HepG2 (cell line): ENCODE results near the gene MRPS34. TPM values are rescaled to one million over a fixed set of nuclear protein-coding genes. Genes with fewer than 3 reads are reported as not detected.

Source experiments
- ATAC-seq: fragments of 200-7000 bp; cut with Tn5 transposase; 3 replicates; pipeline ENCODE4 v1.9.1; 2020; ENCODE audit warnings: mild to moderate bottlenecking, moderate library complexity
- BruUV-seq: library from RNA; stranded (reverse); fragments of 400-500 nt; replicated peaks from 2 replicates; lab custom pipeline; 2021; lab: Mats Ljungman, UMichigan
- CTCF ChIA-PET: fragments of 300-600 bp; formaldehyde crosslinking; extraction: SDS; loops from one replicate; lab custom pipeline; 2021; ENCODE audit warnings: low total read pairs, inconsistent platforms, low intra/inter-chr PET ratio; lab: Yijun Ruan, JAX
- POLR2A ChIA-PET: fragments of 350-600 bp; sonication (Branson Sonifier 250); formaldehyde crosslinking; loops from one replicate; lab custom pipeline; 2020; ENCODE audit warnings: antibody characterized with exemption, inconsistent platforms; lab: Yijun Ruan, JAX
- DNase-seq: peaks from one replicate; pipeline ENCODE4 v3.0.0-alpha.2; 2015; ENCODE audit warnings: low spot score
- FAIRE-seq: peaks from 3 replicates; lab custom pipeline; 2011; peaks lifted over from hg19 to GRCh38; lab: Jason Lieb, UNC
- H2AFZ ChIP-seq: one replicate; pipeline ENCODE4 v1.6.1; 2011; ENCODE audit warnings: low read length, inconsistent platforms
- H3K27ac ChIP-seq: fragments of 300-600 bp; 3 replicates; pipeline ENCODE4 v1.8.0; 2011; ENCODE audit warnings: mixed run types, mild to moderate bottlenecking, mixed read lengths, low read length, inconsistent platforms; ENCODE audit not compliant: insufficient read depth; ENCODE audit errors: extremely low read length
- H3K27me3 ChIP-seq, 2 experiments: fragments of 200-600 bp in 1 of 2; 2 replicates in 1 of 2; 3 replicates in 1 of 2; pipeline versions ENCODE4 v1.6.0 to v1.8.0; 2011; ENCODE audit warnings: low read length in 2 of 2, mild to moderate bottlenecking in 2 of 2, moderate library complexity in 2 of 2, inconsistent platforms in 1 of 2; ENCODE audit not compliant: insufficient read depth in 2 of 2, control insufficient read depth in 1 of 2
- H3K36me3 ChIP-seq, 2 experiments: fragments of 200-600 bp in 1 of 2; replicated peaks in 1 of 2; 2 replicates in 1 of 2; 3 replicates in 1 of 2; pipeline versions ENCODE4 v1.5.1 to v1.8.0; 2011; ENCODE audit warnings: low read length in 2 of 2, inconsistent platforms in 1 of 2; ENCODE audit not compliant: insufficient read depth in 2 of 2, control insufficient read depth in 1 of 2
- H3K4me1 ChIP-seq: 2 replicates; pipeline ENCODE4 v1.5.1; 2012; ENCODE audit warnings: low read length, inconsistent platforms; ENCODE audit not compliant: insufficient read depth
- H3K4me2 ChIP-seq: 2 replicates; pipeline ENCODE4 v1.6.0; 2011; ENCODE audit warnings: low read depth, low read length, inconsistent platforms
- H3K4me3 ChIP-seq, 3 experiments: fragments of 200-600 bp in 1 of 3; sonication (generic), shearing (Covaris generic) in 1 of 3; replicated peaks in 1 of 3; 2 replicates each; pipeline ENCODE4 v1.5.1; 2011 to 2016; ENCODE audit warnings: low read length in 3 of 3, inconsistent platforms in 2 of 3, low read depth in 2 of 3, mild to moderate bottlenecking in 2 of 3, control low read depth in 1 of 3, mixed read lengths in 1 of 3; ENCODE audit not compliant: insufficient read depth in 1 of 3
- H3K79me2 ChIP-seq: one replicate; pipeline ENCODE4 v1.6.1; 2011; ENCODE audit warnings: low read length, inconsistent platforms; ENCODE audit not compliant: insufficient read depth
- H3K9ac ChIP-seq: 2 replicates; pipeline ENCODE4 v1.6.0; 2011; ENCODE audit warnings: mild to moderate bottlenecking, low read depth, low read length, inconsistent platforms; ENCODE audit not compliant: insufficient read depth
- H3K9me3 ChIP-seq: 2 replicates; pipeline ENCODE4 v1.5.1; 2012; ENCODE audit warnings: mild to moderate bottlenecking, low read length
- H4K20me1 ChIP-seq: 2 replicates; pipeline ENCODE4 v1.6.0; 2011; ENCODE audit warnings: inconsistent platforms, mild to moderate bottlenecking, low read length, moderate library complexity; ENCODE audit not compliant: insufficient read depth
- ADNP ChIP-seq: sonication (generic); formaldehyde crosslinking; IDR thresholded peaks from 2 replicates; pipeline ENCODE4 v1.4.0; 2020; ENCODE audit warnings: missing genetic modification reagents
- KLF12 ChIP-seq: sonication (generic); formaldehyde crosslinking; IDR thresholded peaks from 2 replicates; pipeline ENCODE4 v1.4.0; 2020; ENCODE audit warnings: missing genetic modification reagents, borderline replicate concordance
- NFIB ChIP-seq: sonication (generic); formaldehyde crosslinking; IDR thresholded peaks from 2 replicates; pipeline ENCODE4 v1.9.0; 2021; ENCODE audit warnings: missing genetic modification reagents, mild to moderate bottlenecking, borderline replicate concordance
- NFYC ChIP-seq: IDR thresholded peaks from 2 replicates; pipeline ENCODE4 v1.6.1; 2016; ENCODE audit warnings: missing genetic modification reagents, missing compliant biosample characterization
- POLR2A ChIP-seq, 2 experiments: IDR thresholded peaks; 2 replicates each; pipeline ENCODE4 v1.6.1; 2011; ENCODE audit warnings: low read depth in 2 of 2, low read length in 2 of 2, mild to moderate bottlenecking in 1 of 2, moderate library complexity in 1 of 2; ENCODE audit not compliant: insufficient read depth in 1 of 2
- STAT5B ChIP-seq: sonication (generic); formaldehyde crosslinking; IDR thresholded peaks from 2 replicates; pipeline ENCODE4 v1.4.0; 2020; ENCODE audit warnings: missing genetic modification reagents
- WGBS: methylation state at CpG from one replicate; pipeline ENCODE4 v1.1.6; 2017; ENCODE audit warnings: low lambda C conversion rate; 5-methylcytosine and 5-hydroxymethylcytosine counted together
- in situ Hi-C: cut with HindIII; loops from 2 replicates; pipeline ENCODE4 v1.10.0; 2017; ENCODE audit warnings: low pct_unique_long_range_greater_than_20kb; ENCODE audit not compliant: extremely low pct_ligation_motif_present
- intact Hi-C: fragments of 100-400 bp; cut with micrococcal nuclease; formaldehyde crosslinking; loops from one replicate; pipeline ENCODE4 v1.10.0; 2022; ENCODE audit not compliant: unreplicated experiment
- polyA plus RNA-seq, 8 experiments: library from polyadenylated mRNA; depleted of rRNA in 3 of 8; stranded (reverse) in 7 of 8; unstranded in 1 of 8; fragments of >200 nt; fragmentation: Illumina TruSeq in 4 of 8; extraction: Trizol in 4 of 8; gene quantifications; 2 replicates each; pipeline versions ENCODE4 v1.2.1 to v1.2.3, GENCODE V29; 2011 to 2016; ENCODE audit warnings: low read depth in 4 of 8, missing spikeins in 1 of 8, mixed read lengths in 1 of 8; ENCODE audit not compliant: insufficient read depth in 1 of 8
- total RNA-seq, 5 experiments: library from RNA; depleted of rRNA; stranded (reverse); fragments of >200 nt; fragmentation: Illumina TruSeq; extraction: Trizol; gene quantifications; 2 replicates each; pipeline ENCODE4 v1.2.3, GENCODE V29; 2016; ENCODE audit warnings: low read depth in 1 of 5

Gene MRPS34
- total and polyA plus RNA-seq, 2 of the 13 experiments (the other 11 are each of a cell fraction or from before 2014, with no cell fraction given) = 63.5 to 131 TPM

DNA sequence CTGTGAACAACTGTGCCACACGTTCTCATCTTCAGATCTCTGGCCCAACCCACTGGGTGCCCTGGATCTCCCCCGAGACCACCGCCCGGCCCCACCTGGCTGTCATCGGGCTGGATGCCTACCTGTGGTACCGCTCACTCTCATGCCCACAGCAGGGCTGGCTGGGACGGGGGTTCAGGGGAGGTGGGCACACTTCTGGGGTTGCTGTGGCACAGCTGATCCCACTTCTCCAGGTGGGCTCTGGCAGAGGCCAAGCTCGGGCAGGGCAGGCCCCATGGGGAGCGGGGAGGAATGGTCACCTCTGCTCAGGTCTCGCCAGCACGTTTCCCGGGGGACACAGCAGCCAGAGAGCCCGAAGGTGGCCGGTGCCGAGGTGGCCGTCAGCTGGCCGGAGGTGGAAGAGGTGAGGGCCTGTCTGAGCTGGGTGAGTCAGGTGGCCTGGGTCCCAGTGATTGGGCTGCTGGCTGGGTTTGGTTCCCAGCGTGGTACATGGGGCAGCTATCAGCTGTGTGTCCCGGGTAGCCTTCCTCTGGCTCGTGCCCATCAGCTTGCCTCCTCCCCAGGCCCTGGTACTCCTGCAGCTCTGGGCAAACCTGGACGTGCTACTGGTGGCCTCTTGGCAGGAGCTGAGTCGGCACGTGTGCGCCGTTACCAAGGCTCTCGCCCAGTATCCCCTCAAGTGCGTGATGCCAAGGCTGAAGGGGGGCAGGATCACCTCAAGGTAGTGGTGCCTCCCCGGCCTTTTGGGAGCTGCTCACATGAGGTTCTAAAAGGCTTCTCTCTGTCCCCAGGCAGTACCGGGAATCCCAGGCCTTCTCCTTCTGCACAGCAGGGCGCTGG, 2.3 kb upstream of the MRPS34 start:
- CTCF ChIA-PET = no interaction called here
- H3K9ac ChIP-seq = no peak overlapping the region
- no peak for TF ChIP-seq ADNP
- 0 out of 4 replicates have a peak, but pooled peaks of 1 of the 2 experiments have one; percentile 20 for TF ChIP-seq POLR2A (IDR thresholded peaks at IDR 0.05; ENCODE audit: insufficient read depth in 1 of 2, low read depth in 2 of 2, low read length in 2 of 2)
- TF ChIP-seq NFYC (CRISPR knock-in tag) = no peak
- no peak for TF ChIP-seq STAT5B (CRISPR knock-in tag)
- H3K4me3 ChIP-seq = no peak overlapping the region; a peak in 1 of 6 replicates
- BruUV-seq = no TSS peak
- H3K9me3 ChIP-seq = no peaks in the 10 kb centered on the region
- H3K27me3 ChIP-seq = no peaks in the 10 kb centered on the region; a peak in 2 of 5 replicates
- FAIRE-seq (no peak), ATAC-seq (no peak), DNase-seq (no peak)
- peaks cover 30% of the 10 kb centered on the region for H3K79me2 ChIP-seq
- H2AFZ ChIP-seq = no peak overlapping the region
- POLR2A ChIA-PET = interaction anchor here (1.1 to 3.8 kb wide), 3 partner anchors 8 to 49 kb away, joined by 4 to 23 read pairs (median 10); partner anchors contain the start of genes IGFALS, NUBP2 and SPSB3
- peak overlapping the region; percentile 91; the same call in 1 of the 2 replicates for H3K4me2 ChIP-seq
- peaks cover 5 to 16% of the 10 kb centered on the region in 2 experiments; a peak in 4 of 5 replicates for H3K36me3 ChIP-seq
- in situ Hi-C loops (no loop called here), intact Hi-C loops (no loop called here)
- no peak overlapping the region for H3K27ac ChIP-seq
- no peaks in the 10 kb centered on the region for H4K20me1 ChIP-seq
- 97% methylated on average over 24 of the region's 30 CpGs for WGBS
- H3K4me1 ChIP-seq = peaks cover 12% of the 10 kb centered on the region

GRCh38 chr16:1774448-1774780, 1.5 kb upstream of the MRPS34 start:
- no peak for FAIRE-seq

More at GRCh38 chr16:1774448-1774780, 1.5 kb upstream of the MRPS34 start:
- Histone ChIP-seq H3K27me3 (no peaks in the 10 kb centered on the region; a peak in 2 of 5 replicates), H3K9ac (peak overlapping the region; percentile 99; the same call in 1 of the 2 replicates), H4K20me1 (no peaks in the 10 kb centered on the region), H2AFZ (no peak overlapping the region), H3K4me1 (peaks cover 12% of the 10 kb centered on the region), H3K27ac (peak overlapping the region; percentile 90), H3K36me3 (peaks cover 6 to 21% of the 10 kb centered on the region in 2 experiments; a peak in 4 of 5 replicates), H3K4me3 (peak overlapping the region; percentile 94 to 96 (median 95)), H3K9me3 (no peaks in the 10 kb centered on the region), H3K79me2 (peaks cover 30% of the 10 kb centered on the region), H3K4me2 (peak overlapping the region; percentile 91)
- ChIA-PET POLR2A (interaction anchor here (1.0 to 3.8 kb wide), 4 partner anchors 8 to 53 kb away, joined by 4 to 23 read pairs (median 7); partner anchors contain the start of genes FAHD1, IGFALS, NUBP2 and SPSB3), CTCF (interaction anchor here (2.2 kb wide), 1 partner anchor 49 kb away, joined by 9 read pairs; no protein-coding TSS in a partner anchor)
- no peak for TF ChIP-seq KLF12
- TF ChIP-seq NFIB (CRISPR knock-in tag) = 0 out of 2 replicates have a peak, but pooled peaks have one; percentile 78
- DNase-seq (no peak), ATAC-seq (no peak)
- WGBS = no CpG with 5 or more reads among the region's 7 CpGs
- no TSS peak for BruUV-seq
- in situ Hi-C loops = no loop called here
- intact Hi-C loops = loop anchor here (5.0 kb wide), 1 partner anchor 38 kb away; no protein-coding TSS in a partner anchor
